ENCODE measurements around the gene LIMS1.

DNA sequence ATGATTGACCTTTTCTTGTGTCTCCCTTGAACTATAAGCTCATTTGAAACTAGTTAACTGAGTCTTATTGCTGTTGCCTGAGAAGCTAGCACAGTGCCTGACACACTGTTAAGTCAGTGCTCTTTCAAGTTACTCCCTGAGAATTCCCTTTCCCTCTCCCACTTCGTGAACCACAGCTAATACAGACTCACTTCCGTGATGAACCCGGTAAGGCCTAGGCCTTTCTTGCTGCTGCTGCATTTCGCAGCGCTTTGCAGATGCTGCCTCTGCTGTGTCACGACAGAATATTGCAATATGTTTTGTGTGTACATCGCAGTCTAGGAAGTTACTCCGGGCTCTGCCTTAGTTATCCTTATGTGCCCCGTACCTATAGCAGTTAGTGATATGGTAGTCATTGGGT is 42.8 kb downstream of the LIMS1 start:
- TF ChIP-seq, protein P1, sequence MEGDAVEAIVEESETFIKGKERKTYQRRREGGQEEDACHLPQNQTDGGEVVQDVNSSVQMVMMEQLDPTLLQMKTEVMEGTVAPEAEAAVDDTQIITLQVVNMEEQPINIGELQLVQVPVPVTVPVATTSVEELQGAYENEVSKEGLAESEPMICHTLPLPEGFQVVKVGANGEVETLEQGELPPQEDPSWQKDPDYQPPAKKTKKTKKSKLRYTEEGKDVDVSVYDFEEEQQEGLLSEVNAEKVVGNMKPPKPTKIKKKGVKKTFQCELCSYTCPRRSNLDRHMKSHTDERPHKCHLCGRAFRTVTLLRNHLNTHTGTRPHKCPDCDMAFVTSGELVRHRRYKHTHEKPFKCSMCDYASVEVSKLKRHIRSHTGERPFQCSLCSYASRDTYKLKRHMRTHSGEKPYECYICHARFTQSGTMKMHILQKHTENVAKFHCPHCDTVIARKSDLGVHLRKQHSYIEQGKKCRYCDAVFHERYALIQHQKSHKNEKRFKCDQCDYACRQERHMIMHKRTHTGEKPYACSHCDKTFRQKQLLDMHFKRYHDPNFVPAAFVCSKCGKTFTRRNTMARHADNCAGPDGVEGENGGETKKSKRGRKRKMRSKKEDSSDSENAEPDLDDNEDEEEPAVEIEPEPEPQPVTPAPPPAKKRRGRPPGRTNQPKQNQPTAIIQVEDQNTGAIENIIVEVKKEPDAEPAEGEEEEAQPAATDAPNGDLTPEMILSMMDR (optimal IDR thresholded peaks at IDR 0.05 in 1 of 3, IDR thresholded peaks at IDR 0.05 in 1 of 3, conservative IDR thresholded peaks at IDR 0.05 in 1 of 3; ENCODE audit: extremely low read depth in 1 of 3, insufficient read depth in 2 of 3, low read length in 3 of 3) = no peak
- no peak for TF ChIP-seq EZH2 (IDR thresholded peaks at IDR 0.05; ENCODE audit: low read length)
